ENCODE measurements around the gene SACS. TPM values are rescaled to one million over a fixed set of nuclear protein-coding genes. Genes with fewer than 3 reads are reported as not detected.
"Not testable (repeated sequence)": the region's sequence is repeated elsewhere in the genome, so short reads cannot be mapped to it uniquely, and the experiment has no call there.

Gene SACS
- total RNA-seq, 1 experiment from 2014 or later, result 21.1 TPM

DNA sequence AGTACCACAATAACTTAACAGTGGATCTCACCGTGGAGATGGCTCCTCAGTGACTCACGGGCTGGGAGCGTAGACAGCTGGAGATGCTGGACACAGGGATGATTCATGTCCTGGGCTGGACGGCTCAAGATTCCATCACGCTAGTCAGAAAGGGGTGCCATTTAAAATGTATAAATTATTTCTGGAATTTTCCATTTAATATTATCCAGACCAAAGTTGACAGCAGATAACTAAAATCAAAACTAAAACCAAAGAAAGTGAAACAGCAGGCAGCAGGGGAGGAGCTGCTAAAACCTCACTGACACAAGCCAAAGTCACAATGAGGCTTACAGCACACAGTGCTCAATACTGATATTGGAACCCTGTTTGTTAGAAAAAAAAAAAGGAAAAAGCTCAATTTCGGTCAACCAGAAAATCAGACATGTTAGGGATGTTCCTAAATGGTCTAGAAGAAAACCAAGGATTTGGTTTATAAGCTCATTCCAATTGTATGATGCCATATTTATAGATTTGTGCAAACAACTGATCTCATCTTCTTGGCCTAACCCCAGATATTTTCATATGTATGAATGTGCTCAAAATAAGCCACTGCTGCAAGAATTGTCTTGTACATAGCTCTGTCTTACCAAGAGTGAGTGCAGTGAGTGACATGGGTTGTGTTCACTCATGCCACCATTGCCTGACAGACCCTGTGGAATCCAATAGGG, 111.8 kb downstream of the SACS start:
- Mint-ChIP-seq H3K36me3 (ENCODE audit: insufficient read depth, unreplicated experiment) (no peaks in the 10 kb centered on the region), H3K27ac (ENCODE audit: low read depth, unreplicated experiment) (peak overlapping the region; percentile 88), H3K9me3 (ENCODE audit: unreplicated experiment) (no peaks in the 10 kb centered on the region), H3K27me3 (ENCODE audit: insufficient read depth, unreplicated experiment) (no peaks in the 10 kb centered on the region), H3K4me3 (ENCODE audit: unreplicated experiment) (peak overlapping the region; percentile 57), H3K4me1 (ENCODE audit: insufficient read depth, unreplicated experiment) (peaks cover 21% of the 10 kb centered on the region)
- TSS peak; percentile 91 for BruUV-seq (replicated peaks)
- ChIA-PET POLR2A (interaction anchor here (0.5 to 2.5 kb wide), 5 partner anchors 9 to 549 kb away, joined by 3 to 9 read pairs (median 3); no protein-coding TSS in a partner anchor), CTCF (interaction anchor here (0.5 to 5.3 kb wide), 5 partner anchors 147 to 528 kb away, joined by 3 to 47 read pairs (median 5); no protein-coding TSS in a partner anchor)
- peak; percentile 83 for DNase-seq (ENCODE audit: unreplicated experiment)
- intact Hi-C loops (cut with micrococcal nuclease), result loop anchor here (5.0 kb wide), 1 partner anchor 146 kb away; no protein-coding TSS in a partner anchor
- TF ChIP-seq, protein P1, sequence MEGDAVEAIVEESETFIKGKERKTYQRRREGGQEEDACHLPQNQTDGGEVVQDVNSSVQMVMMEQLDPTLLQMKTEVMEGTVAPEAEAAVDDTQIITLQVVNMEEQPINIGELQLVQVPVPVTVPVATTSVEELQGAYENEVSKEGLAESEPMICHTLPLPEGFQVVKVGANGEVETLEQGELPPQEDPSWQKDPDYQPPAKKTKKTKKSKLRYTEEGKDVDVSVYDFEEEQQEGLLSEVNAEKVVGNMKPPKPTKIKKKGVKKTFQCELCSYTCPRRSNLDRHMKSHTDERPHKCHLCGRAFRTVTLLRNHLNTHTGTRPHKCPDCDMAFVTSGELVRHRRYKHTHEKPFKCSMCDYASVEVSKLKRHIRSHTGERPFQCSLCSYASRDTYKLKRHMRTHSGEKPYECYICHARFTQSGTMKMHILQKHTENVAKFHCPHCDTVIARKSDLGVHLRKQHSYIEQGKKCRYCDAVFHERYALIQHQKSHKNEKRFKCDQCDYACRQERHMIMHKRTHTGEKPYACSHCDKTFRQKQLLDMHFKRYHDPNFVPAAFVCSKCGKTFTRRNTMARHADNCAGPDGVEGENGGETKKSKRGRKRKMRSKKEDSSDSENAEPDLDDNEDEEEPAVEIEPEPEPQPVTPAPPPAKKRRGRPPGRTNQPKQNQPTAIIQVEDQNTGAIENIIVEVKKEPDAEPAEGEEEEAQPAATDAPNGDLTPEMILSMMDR (IDR thresholded peaks at IDR 0.05; ENCODE audit: unreplicated experiment), result no peak

DNA sequence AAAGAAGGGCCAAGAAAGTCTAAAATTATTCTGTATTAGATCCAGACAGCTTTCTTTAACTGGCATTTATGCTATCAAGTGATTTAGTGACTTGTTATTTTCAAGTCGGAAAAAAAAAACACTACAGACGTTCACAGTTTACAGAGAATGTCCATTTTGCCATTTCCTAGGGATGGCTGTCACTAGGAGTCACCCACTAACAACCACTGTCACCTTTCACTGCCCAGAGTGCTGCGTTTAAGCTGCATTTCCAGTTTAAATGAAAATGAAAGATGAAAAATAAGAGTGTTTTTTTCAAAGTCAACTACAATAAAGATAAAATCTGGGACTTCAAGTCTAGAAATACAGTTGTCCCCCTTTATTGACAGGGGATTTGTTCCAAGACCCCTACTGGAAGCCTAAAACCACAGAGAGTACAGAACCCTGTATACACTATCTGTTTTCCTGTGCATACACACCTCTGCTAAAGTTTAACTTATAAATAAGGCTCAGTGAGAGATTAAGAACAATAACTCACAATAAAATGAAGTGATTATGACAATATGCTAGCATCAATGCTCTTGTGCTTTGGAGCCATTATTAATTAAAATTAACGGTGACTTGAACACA, 112.5 kb downstream of the SACS start:
- BruUV-seq (replicated peaks), result TSS peak; percentile 74
- TF ChIP-seq, protein P1 (IDR thresholded peaks at IDR 0.05; ENCODE audit: unreplicated experiment), result no peak
- ChIA-PET CTCF (interaction anchor here (0.6 to 5.3 kb wide), 7 partner anchors 11 to 525 kb away, joined by 3 to 47 read pairs (median 4); no protein-coding TSS in a partner anchor), POLR2A (interaction anchor here (0.5 to 2.5 kb wide), 4 partner anchors 10 to 549 kb away, joined by 3 to 9 read pairs (median 4); no protein-coding TSS in a partner anchor)
- Mint-ChIP-seq H3K27me3 (ENCODE audit: insufficient read depth, unreplicated experiment) (no peaks in the 10 kb centered on the region), H3K4me3 (ENCODE audit: unreplicated experiment) (peak overlapping the region; percentile 57), H3K9me3 (ENCODE audit: unreplicated experiment) (no peaks in the 10 kb centered on the region), H3K27ac (ENCODE audit: low read depth, unreplicated experiment) (peak overlapping the region; percentile 88), H3K36me3 (ENCODE audit: insufficient read depth, unreplicated experiment) (no peaks in the 10 kb centered on the region), H3K4me1 (ENCODE audit: insufficient read depth, unreplicated experiment) (peaks cover 21% of the 10 kb centered on the region)
- no peak for DNase-seq (ENCODE audit: unreplicated experiment)
- intact Hi-C loops (cut with micrococcal nuclease), result loop anchor here (5.0 kb wide), 1 partner anchor 146 kb away; no protein-coding TSS in a partner anchor

DNA sequence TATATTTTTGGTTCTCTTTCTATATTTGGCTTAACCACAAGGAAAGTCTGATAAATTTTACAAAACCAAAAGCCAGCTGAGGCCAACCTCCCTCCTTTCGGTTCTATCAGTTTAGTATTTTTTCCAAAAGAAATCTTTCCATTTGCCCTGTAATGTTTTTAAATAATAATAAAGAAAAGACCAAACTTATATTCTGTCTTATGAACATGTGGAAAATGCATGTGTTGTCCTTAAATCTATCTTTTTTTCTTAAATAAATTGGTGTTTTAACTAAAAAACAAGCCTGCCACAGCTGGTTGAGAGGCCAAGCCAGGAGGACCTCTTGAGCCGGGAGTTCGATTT, 113.6 kb downstream of the SACS start:
- no TSS peak for BruUV-seq (replicated peaks)
- TF ChIP-seq, protein P1 (IDR thresholded peaks at IDR 0.05; ENCODE audit: unreplicated experiment), result no peak
- no peaks in the 10 kb centered on the region for H3K9me3 Mint-ChIP-seq (ENCODE audit: unreplicated experiment)
- H3K4me1 Mint-ChIP-seq (ENCODE audit: insufficient read depth, unreplicated experiment), result peaks cover 21% of the 10 kb centered on the region
- DNase-seq (ENCODE audit: unreplicated experiment), result no peak
- CTCF ChIA-PET, result interaction anchor here (0.6 to 5.3 kb wide), 13 partner anchors 17 to 527 kb away, joined by 3 to 47 read pairs (median 3); no protein-coding TSS in a partner anchor
- POLR2A ChIA-PET, result no interaction called here
- intact Hi-C loops (cut with micrococcal nuclease), result loop anchor here (1.0 to 5.0 kb wide), 3 partner anchors 144 to 519 kb away; no protein-coding TSS in a partner anchor
- no peaks in the 10 kb centered on the region for H3K36me3 Mint-ChIP-seq (ENCODE audit: insufficient read depth, unreplicated experiment)
- H3K27ac Mint-ChIP-seq (ENCODE audit: low read depth, unreplicated experiment), result peak overlapping the region; percentile 25
- H3K4me3 Mint-ChIP-seq (ENCODE audit: unreplicated experiment), result no peak overlapping the region
- H3K27me3 Mint-ChIP-seq (ENCODE audit: insufficient read depth, unreplicated experiment), result no peaks in the 10 kb centered on the region

DNA sequence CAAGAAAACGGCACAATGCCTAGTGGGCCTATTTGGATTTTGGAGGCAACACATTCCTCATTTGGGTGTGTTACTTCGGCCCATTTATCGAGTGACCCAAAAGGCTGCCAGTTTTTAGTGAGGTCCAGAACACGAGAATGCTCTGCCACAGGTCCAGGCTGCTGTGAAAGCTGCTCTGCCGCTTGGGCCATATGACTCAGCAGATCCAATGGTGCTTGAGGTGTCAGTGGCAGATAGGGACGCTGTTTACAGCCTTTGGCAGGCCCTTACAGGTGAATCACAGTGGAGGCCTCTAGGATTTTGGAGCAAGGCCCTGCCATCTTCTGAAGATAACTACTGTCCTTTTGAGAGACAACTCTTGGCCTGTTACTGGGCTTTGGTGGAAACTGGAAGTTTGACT, 118.7 kb downstream of the SACS start:
- H3K27me3 Mint-ChIP-seq (ENCODE audit: insufficient read depth, unreplicated experiment); H3K4me1 Mint-ChIP-seq (ENCODE audit: insufficient read depth, unreplicated experiment); intact Hi-C loops (cut with micrococcal nuclease); POLR2A ChIA-PET; H3K36me3 Mint-ChIP-seq (ENCODE audit: insufficient read depth, unreplicated experiment); H3K9me3 Mint-ChIP-seq (ENCODE audit: unreplicated experiment); H3K4me3 Mint-ChIP-seq (ENCODE audit: unreplicated experiment); DNase-seq (ENCODE audit: unreplicated experiment); BruUV-seq (replicated peaks); H3K27ac Mint-ChIP-seq (ENCODE audit: low read depth, unreplicated experiment): not testable (repeated sequence)
- CTCF ChIA-PET, result interaction anchor here (0.7 kb wide), 1 partner anchor 45 kb away, joined by 3 read pairs; no protein-coding TSS in a partner anchor
